Esophagus mucosa (tissue), 1 donor: ENCODE measurements around the gene METTL25B. TPM values are rescaled to one million over a fixed set of nuclear protein-coding genes. Genes with fewer than 3 reads are reported as not detected.
A peak's percentile ranks its signal among the peaks of the same experiment; 100 is the strongest.

Source experiments
- ATAC-seq: fragments of 200-7000 bp; cut with Tn5 transposase; one replicate; pipeline ENCODE4 v1.9.1; 2020
- total RNA-seq: library from RNA; stranded (reverse); gene quantifications from one replicate; pipeline ENCODE4 v1.2.4, GENCODE V29; 2023
- donor health status: DM: yes; HTN: yes; CAD: no.

METTL25B gene
- total RNA-seq, 1 donor from 2014 or later = 23.5 TPM

DNA sequence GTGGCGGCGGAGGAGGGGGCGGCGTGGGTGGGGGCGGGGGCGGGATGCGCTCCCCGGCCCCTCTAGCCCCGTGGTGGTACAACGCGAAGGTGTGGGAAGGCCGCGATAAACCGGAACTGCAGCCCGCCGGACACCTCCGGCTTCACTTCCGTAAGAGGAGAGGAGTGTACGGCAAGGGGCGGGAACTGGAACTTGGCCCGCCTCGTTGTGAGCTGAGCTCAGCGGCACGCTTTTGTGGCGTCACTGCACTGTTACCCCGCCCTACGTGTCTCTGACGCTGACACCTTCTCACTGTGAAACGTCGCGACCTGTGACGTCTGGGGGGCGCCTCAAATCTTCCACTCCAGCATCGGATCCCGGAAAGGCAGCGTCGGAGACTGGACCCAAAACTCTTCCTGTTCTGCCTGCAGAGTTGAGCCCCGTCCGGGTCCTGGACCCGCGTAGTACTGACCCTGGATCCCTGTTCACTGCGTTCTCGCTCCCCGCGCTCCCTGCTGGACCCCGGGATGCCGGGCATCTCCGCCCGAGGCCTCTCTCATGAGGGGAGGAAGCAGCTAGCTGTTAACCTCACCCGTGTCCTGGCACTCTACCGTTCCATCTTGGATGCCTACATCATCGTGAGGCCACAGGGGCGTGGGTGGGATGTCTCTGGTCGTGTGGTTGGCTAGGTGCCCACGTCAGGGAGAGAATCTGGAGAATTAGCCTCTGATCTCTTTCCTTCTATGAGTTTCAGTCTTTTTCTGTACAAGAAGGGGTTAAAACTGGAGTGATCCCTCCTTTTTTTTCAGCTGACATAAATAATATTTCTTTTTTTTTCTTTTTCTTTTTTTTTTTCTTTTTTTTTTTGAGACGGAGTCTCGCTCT is 562 bp downstream of the METTL25B start, which contains the start of gene ISG20L2:
Gene ISG20L2 (minus strand): TSS at position 168 of the 864 bp plus-strand sequence. CDS start 1,114 bp downstream, outside the sequence.
- peak; percentile 95 for ATAC-seq

DNA sequence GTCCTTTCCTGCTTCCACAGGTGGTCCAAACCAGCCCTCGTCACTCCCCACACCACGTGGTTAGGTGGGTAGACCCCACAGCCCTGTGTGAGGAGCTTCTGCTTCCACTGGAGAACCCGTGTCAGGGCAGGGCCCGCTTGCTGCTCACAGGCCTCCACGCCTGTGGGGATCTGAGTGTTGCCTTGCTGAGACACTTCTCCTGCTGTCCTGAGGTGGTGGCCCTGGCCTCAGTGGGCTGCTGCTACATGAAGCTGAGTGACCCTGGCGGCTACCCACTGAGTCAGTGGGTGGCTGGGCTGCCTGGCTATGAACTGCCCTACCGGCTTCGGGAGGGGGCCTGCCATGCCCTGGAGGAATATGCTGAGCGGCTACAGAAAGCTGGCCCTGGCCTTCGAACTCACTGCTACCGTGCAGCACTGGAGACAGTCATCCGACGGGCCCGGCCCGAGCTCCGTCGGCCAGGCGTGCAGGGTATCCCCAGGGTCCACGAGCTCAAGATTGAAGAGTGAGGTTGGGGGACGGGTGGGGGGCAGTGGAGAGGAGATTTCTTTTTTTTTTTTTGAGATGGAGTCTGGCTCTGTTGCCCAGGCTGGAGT is 5.8 kb downstream of the METTL25B start:
- ATAC-seq = no peak

- ATAC-seq = no peak
Observed at GRCh38 chr1:156738407-156738806, 10.1 kb downstream of the METTL25B start.

DNA sequence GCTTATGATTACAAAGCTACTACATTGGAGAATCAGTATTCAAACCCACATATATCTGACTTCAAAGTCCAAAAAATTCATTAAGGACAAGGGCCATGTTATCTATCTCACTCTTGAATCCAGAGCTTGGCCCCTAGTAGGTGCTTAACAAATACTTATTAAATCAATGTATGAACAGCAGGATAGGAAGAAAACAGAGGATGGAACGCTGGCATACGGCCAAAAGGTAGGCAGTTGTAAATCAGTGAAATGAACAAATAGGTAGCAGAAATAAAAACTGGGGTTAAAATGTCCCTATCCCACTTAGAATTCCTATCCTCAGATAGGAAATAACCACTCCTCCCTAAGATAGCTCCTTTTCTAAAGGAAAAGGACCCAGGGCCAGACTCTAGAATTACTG is 10.6 kb downstream of the METTL25B start:
- no peak for ATAC-seq

DNA sequence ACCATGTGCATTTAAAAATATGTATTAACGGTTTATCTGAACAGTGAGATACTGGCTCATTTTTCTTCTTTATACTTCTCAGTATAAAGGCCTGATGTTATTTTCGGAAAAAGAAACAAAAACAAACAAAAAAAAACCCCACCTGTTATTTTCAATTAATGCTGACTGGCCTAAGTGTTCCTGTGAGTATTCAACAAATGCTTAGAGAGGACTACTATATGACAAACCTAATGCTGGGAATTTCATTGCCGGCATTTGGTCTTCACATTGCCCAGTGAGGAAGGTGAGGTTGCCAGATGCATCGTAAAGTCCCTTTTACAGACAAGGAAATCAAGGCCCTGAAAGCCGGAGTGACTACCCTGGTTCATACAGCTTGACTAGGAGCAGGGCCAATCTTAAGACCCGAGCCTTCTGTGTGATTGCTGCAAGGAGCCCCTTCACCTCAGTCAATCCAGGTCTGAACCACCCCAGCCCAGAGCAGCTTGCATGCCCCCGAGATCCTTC is 12.0 kb downstream of the METTL25B start:
- peak; percentile 10 for ATAC-seq

GRCh38 chr1:156740741-156741480 is 12.6 kb downstream of the METTL25B start, which contains the start of gene MRPL24:
TSS of gene MRPL24 (minus strand) at chr1:156741088. CDS start at chr1:156738704, 2,384 bp downstream.
- peak; percentile 91 for ATAC-seq

- peak; percentile 0 for ATAC-seq
Observed at GRCh38 chr1:156741481-156741983, 13.3 kb downstream of the METTL25B start.

DNA sequence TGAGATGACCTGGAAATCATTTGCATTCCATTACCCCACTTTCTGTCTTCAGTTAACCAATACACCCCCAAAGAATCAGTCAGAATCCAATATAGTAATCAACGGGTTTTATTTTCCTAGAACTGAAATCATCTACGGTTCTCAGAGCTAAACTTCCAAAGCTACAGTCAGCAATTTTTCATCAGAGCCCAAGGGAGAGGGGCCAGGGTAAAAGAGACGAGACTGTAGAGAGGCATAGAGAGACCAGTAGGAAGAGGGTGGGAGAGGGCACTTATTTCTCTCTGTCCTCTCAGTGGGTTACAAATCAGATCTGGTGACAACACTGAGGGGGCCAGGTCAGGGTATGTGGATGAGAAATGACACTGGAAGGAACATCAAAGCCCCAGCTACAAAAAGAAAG is 13.7 kb downstream of the METTL25B start:
- ATAC-seq = no peak

- ATAC-seq = no peak
Observed at GRCh38 chr1:156742801-156743200, 14.5 kb downstream of the METTL25B start.

DNA sequence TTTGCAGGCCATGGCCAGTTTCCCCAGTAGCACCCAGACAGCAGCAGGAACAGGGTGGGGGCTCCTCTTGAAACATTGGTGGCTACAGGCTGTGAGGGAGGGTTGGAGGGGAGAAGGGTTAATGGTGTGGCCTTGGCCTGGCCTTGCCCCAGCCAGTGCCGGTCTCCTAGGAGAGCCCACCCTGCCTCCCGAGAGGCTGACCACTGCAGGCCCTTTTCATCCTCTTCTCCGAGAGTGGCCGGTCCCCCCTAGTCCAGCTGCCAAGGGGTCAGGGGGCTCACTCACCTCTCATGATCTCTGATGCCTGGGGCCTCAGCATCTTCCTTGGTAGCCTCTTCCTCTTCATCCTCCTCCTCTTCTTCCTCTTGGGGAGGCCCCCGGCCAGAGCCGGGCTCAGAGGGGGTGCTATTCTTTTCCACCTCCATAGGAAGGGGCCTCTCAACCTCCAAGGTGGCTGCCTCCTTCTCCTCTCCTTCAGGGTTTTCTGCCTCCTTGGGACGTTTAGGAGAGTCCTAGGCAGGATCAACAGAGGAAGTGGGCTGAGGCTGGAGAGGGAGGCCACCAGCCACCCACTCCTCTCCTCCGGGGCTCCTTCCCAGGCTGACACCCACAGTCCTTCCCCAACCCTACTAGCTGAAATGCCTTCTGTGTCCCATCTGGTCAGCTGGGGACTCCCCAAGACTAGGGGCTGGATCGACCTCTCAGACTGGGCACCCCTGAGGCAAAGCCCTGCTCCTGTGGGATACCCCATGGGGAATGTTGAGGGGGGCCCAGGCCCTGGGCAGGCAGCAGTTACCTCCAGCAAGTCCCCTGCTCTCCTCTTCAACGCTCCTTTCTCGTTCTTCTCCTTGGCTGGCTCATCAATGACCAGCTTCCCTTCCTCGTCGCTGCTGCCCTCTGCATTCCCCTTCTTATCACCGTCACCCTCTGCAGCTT is 15.4 kb downstream of the METTL25B start:
- ATAC-seq = no peak

DNA sequence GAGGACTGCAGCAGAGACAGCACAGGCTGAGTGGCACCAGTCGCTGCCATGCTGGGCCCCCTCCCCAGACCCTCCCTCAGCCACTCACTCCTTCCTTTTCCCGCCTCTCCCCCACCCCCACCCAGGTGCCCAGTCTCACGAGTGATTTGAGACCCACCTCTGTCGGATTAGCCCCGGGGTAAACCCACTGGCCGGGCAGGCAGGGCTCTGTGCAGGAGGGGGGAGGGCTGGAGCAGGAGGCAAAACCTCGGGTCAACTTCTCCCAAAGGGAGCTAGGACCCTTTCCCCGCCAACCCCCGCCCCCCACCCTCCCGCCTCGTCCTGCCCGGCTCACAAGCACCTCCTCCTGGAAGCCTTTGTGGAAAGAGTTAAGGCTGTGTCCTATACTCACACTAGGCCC is 16.1 kb downstream of the METTL25B start:
- no peak for ATAC-seq

- ATAC-seq = no peak
Observed at GRCh38 chr1:156744786-156745419, 16.6 kb downstream of the METTL25B start.

- ATAC-seq = no peak
Observed at GRCh38 chr1:156745881-156746280, 17.6 kb downstream of the METTL25B start.

- ATAC-seq = no peak
Observed at GRCh38 chr1:156746406-156746727, 18.1 kb downstream of the METTL25B start.

DNA sequence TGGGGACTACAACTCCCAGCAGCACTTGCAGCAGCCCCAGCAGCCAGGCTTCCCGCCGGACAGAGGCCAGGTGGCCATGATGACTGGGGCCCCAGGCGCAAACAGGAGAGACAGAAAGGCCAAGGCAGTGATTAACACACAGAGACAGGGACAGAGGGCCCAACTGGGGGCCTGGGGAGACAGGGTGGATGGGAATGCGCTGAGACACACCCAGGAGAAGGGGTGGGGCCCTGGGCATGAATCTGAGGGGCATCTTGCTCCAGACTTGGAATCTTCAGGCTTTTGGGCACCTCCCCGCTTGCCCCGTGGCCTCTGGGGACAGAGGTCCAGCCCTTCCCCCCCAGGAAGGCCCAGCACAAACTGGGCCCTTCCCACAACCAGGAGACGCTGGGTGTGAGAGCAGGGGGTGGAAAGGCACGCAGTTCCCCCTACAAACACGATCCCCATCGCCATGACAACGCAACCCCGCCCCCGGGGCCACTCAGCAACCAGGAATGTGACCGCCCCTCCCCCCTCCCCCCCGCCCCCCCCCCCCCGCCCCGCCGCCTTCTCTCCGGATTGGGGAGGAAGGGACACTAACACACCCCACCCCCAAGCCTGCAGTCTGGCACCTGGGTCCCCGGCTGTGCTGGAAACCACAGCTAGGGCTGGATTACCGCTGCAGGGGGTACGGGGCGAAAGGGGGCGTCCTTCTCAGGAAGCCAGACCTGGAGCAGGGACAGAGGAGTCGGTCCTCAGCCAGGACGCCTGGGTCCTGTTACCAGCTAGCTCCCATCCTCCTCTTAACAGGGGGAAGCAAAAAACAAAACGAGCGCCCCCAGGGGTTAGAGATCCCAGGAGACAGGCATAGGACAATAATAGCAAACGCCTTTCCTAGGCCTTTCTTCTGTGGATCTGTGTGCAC is 18.7 kb downstream of the METTL25B start:
- peak; percentile 24 for ATAC-seq

DNA sequence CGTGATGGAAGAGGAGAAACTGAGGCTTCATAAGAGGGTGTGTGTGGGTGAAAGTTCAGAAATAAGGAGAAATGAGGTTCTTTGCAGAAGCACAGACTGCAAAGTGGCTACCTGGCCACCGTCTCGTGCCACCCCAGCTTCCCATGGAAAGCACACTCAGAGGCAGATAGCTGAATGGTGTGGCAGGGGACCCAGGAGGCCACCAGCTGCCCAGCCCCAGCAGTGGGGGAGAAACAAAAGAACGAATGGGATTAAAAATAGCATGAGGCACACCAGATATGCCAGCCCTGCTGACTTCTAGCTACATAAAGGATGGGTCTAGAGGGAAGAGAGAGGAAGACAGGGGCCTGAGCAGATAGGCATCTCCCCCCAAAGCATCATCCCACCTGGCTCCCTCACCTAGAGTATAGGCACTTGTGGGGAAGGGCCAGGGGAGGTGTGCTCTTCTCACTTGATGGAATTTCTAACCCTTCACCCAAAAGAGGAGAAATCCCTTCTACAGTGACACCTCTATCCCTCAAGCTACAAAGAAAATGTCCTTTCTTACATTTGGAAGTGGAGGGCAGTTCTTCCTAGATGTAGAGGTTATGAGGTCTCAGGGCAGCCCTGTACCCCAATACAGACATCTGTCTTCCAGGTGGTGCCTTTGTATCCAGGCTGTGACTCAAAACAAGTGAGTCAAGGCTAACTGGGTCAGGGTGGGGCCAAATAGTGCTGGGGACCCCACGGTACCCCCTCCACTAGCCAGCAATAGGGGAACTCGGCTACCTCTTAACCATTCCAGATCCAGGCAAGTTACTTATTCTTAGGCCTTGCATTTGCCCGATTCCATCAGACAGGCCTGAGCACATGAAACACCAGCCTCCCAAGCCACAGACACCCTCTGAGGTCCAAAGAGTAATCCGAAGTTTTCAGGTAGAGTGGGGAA is 19.7 kb downstream of the METTL25B start:
- no peak for ATAC-seq

- peak; percentile 45 for ATAC-seq
Observed at GRCh38 chr1:156748670-156749418, 20.6 kb downstream of the METTL25B start.
